ENCODE results near the gene COQ10B. TPM values are rescaled to one million over a fixed set of nuclear protein-coding genes. Genes with fewer than 3 reads are reported as not detected.

COQ10B gene
- total RNA-seq, 3 donors from 2014 or later = 30.7 to 34.4 (median 32.8) TPM

GRCh38 chr2:197419438-197419837 lies 33.9 kb upstream of the COQ10B start:
- Histone ChIP-seq H3K27me3 (no peaks in the 10 kb centered on the region), H3K36me3 (peaks cover 4% of the 10 kb centered on the region), H3K4me1 (no peaks in the 10 kb centered on the region), H3K27ac (no peak overlapping the region), H3K4me3 (no peak overlapping the region), H3K9me3 (no peaks in the 10 kb centered on the region)
- DNase-seq (ENCODE audit: low spot score in 2 of 2) = no peak
- TF ChIP-seq CTCF (IDR thresholded peaks at IDR 0.05) (no peak), POLR2A (IDR thresholded peaks at IDR 0.05) (no peak), POLR2AphosphoS5 (IDR thresholded peaks at IDR 0.05) (no peak)
- intact Hi-C loops (cut with DNase I; ENCODE audit: low total_unique reads) = no loop called here

DNA sequence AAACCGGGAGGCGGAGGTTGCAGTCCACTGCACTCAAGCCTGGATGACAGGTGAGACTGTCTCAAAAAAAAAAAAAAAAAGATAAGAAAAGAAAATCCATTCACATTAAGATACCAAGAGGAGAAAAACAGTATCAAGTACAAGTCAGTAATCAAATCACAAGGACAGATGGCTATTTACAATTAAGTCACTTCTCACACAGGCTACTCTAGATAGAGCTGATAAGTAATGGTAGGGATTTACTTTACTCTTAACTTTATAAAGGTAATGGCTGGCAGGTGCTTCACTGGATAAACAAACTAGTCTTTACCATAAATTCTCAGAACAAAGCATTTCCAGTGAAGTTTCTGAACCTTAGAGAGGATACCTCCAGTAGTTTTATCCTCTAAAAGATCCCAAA lies 30.0 kb upstream of the COQ10B start:
- Histone ChIP-seq H3K4me1 (peaks cover 0 to 3% of the 10 kb centered on the region in 2 donors), H3K27ac (no peak overlapping the region), H3K36me3 (peaks cover 4% of the 10 kb centered on the region), H3K27me3 (no peaks in the 10 kb centered on the region), H3K4me3 (no peak overlapping the region), H3K9me3 (no peaks in the 10 kb centered on the region)
- DNase-seq (ENCODE audit: low spot score in 2 of 2) = no peak
- TF ChIP-seq POLR2A (IDR thresholded peaks at IDR 0.05) = no peak
- TF ChIP-seq CTCF (IDR thresholded peaks at IDR 0.05) = no peak
- no peak for TF ChIP-seq POLR2AphosphoS5 (IDR thresholded peaks at IDR 0.05)
- intact Hi-C loops (cut with DNase I; ENCODE audit: low total_unique reads) = no loop called here

- intact Hi-C loops (cut with DNase I; ENCODE audit: low total_unique reads) = no loop called here
- Histone ChIP-seq H3K4me3 (peak overlapping the region in 1 of 3 donors; percentile 17), H3K4me1 (peaks cover 0 to 10% of the 10 kb centered on the region in 2 donors), H3K27ac (no peak overlapping the region), H3K36me3 (peaks cover 4% of the 10 kb centered on the region), H3K9me3 (no peaks in the 10 kb centered on the region), H3K27me3 (no peaks in the 10 kb centered on the region)
- no peak for DNase-seq (ENCODE audit: low spot score in 2 of 2)
- TF ChIP-seq POLR2A (IDR thresholded peaks at IDR 0.05) = no peak
- no peak for TF ChIP-seq POLR2AphosphoS5 (IDR thresholded peaks at IDR 0.05)
- TF ChIP-seq CTCF (IDR thresholded peaks at IDR 0.05) = no peak
Measured at GRCh38 chr2:197425550-197425949, 27.8 kb upstream of the COQ10B start.

DNA sequence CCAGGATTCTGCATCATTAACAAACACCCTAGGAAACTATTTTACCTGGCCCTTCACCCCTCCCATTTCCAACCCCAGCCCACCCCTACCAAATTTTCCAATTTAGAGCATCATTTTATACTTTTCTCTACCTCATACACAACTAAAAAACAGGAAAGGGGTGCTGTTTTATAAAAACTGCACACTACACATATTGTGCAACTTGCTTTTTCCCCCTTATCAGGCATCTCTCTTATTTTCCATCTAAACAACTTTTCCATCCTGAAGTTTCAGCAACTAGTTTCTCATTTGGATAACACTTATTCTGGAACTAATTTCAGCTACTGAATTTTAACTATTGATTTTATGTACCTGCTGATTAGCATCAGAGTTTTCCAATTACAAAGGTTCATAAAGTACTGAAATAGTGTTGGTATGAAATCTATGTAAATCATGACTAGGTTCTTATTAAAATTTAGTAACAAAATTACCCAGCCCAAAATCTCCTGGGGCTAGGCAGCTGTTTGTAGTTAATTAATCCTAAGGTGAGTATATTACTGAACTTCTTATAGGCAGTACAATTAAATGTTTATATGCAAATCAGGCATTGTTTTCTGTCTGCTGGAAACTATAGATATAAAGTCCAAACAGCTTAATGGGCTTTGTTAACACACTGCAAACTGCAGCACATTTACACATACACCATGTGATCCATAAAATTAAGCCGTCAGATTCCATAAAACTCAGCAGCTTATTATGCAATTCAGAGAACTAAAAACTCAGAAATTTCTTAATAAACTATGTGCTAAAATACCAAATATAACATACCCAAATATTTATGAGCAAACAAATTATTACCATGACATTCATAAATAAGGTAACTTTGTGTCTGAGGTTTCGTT lies 26.4 kb upstream of the COQ10B start:
- no peak for DNase-seq (ENCODE audit: low spot score in 2 of 2)
- intact Hi-C loops (cut with DNase I; ENCODE audit: low total_unique reads) = no loop called here
- Histone ChIP-seq H3K4me1 (peaks cover 2 to 19% of the 10 kb centered on the region in 2 donors), H3K36me3 (peaks cover under 1% of the 10 kb centered on the region), H3K27ac (no peak overlapping the region), H3K27me3 (no peaks in the 10 kb centered on the region), H3K4me3 (no peak overlapping the region), H3K9me3 (no peaks in the 10 kb centered on the region)
- no peak for TF ChIP-seq POLR2AphosphoS5 (IDR thresholded peaks at IDR 0.05)
- TF ChIP-seq CTCF (IDR thresholded peaks at IDR 0.05) = no peak
- no peak for TF ChIP-seq POLR2A (IDR thresholded peaks at IDR 0.05)

GRCh38 chr2:197427986-197428385 lies 25.4 kb upstream of the COQ10B start:
- Histone ChIP-seq H3K4me1 (peaks cover 5 to 28% of the 10 kb centered on the region in 2 donors), H3K27ac (no peak overlapping the region), H3K4me3 (no peak overlapping the region), H3K9me3 (no peaks in the 10 kb centered on the region), H3K36me3 (no peaks in the 10 kb centered on the region), H3K27me3 (no peaks in the 10 kb centered on the region)
- no peak for DNase-seq (ENCODE audit: low spot score in 2 of 2)
- no peak for TF ChIP-seq POLR2AphosphoS5 (IDR thresholded peaks at IDR 0.05)
- no peak for TF ChIP-seq CTCF (IDR thresholded peaks at IDR 0.05)
- no peak for TF ChIP-seq POLR2A (IDR thresholded peaks at IDR 0.05)
- intact Hi-C loops (cut with DNase I; ENCODE audit: low total_unique reads) = no loop called here
